GM19035 (cell line): Measurements from ENCODE around the gene PEDS1.
"Not testable (repeated sequence)": the region's sequence is repeated elsewhere in the genome, so short reads cannot be mapped to it uniquely, and the experiment has no call there.

Source experiments
- ATAC-seq: cut with Tn5 transposase; IDR thresholded peaks from one replicate; pipeline ENCODE4 v1.9.1; 2021; ENCODE audit not compliant: unreplicated experiment

Gene PEDS1

GRCh38 chr20:50190251-50191064 is 36.9 kb upstream of the PEDS1 start, which contains the start of gene CEBPB:
CEBPB (plus strand) TSS chr20:50190830; CDS start chr20:50191034, 204 bp downstream.
- ATAC-seq: peak; percentile 38

- ATAC-seq: no peak
These were observed 36.2 kb upstream of the PEDS1 start for GRCh38 chr20:50189681-50190250.

DNA sequence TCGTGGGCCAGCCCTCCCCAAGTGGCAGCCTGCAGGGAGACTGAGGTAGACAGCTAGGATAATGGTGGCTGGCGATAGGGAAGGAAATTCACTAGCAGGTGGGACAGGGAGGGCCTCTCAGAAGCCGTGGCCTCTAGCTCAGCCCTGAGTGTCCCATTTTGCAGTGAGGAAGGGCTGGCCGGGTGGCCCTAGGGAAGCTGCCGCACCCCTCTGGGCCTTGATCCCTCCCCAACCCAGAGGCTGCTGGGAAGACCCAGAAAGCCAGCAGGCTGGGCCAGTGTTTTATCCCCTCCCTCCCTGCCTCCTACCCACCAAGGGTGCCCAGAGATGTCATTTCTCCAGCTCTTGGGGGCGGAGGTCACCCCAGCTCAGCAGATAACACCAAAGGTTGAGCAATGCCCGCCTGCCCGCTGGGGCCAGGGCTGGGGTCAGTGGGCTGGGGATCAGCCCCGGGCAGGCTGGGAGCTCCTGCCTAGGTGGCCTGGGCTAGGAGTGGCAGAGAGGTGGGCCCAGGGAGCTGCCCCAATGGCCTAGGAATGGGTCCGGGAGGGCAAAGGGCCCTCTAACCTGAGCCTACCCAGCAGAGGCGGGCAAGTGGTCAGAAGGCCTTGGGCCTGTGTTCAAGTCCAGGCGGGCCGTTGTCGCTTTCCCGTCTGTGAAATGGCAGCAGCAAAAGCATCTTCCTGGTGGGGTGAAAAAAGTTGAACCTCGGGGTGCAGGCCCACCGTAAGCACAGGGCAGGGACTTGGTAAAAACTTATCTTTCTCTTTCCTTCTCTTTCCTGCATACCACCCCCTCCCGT is 35.6 kb upstream of the PEDS1 start:
- no peak for ATAC-seq

GRCh38 chr20:50188287-50188688 is 34.8 kb upstream of the PEDS1 start:
- ATAC-seq: no peak

DNA sequence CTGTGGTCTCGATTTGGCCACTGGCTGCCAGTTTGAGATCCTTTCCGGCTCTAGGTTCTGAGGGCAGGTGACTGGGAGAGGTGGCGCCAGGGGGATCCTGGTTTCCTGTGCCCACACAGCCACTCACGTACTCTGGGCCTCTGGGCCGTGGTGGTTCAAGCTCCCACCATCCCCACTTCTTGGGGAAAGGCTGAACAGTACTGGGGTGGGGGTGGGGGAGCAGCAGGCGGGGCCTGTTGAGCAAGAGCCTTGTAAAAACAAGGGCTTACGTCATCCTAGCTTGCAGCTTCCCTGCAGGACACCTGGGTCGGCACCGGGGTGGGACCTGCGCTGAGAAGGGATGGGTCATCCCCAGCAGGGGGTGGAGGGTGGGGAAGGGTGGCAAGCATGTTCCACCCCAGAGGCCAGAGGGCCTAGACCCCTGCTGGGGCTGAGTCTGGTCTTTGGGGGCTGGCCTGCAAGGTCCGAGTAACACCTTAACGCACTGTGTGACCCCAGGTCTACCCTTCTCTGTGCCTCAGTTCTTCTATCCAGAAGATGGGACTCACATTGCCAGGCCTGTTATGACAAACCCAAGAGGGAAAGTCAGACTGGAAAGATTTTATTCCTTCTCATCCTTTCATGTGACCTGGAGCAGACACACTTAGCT is 34.0 kb upstream of the PEDS1 start:
- ATAC-seq: no peak

DNA sequence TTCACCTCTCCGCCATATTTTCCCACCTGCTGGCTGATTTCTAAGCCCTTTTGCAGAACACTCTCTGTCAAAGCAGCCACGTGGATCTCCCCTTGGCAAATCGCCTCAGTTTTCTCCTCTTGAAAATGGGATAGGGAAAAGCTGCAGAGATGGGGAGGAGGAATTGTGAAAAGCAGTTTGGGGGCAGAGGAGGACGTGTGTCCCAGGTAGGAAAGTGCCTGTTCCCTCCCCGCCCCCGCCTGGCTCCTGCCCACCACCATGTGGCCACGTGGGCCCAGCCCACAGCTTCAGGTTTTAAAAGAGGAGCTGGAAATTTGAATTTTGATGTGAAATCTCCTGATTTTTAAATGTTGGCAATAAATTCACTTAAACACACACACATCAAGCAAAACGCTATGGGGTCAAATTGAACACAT is 33.5 kb upstream of the PEDS1 start:
- ATAC-seq: no peak

- ATAC-seq: no peak
These were observed 32.8 kb upstream of the PEDS1 start for GRCh38 chr20:50186151-50186885.

GRCh38 chr20:50185426-50185825 is 31.9 kb upstream of the PEDS1 start:
- ATAC-seq: no peak

GRCh38 chr20:50182346-50182745 is 28.8 kb upstream of the PEDS1 start:
- ATAC-seq: no peak

- no peak for ATAC-seq
These were observed 27.8 kb upstream of the PEDS1 start for GRCh38 chr20:50181344-50181743.

- ATAC-seq: not testable (repeated sequence)
These were observed 25.1 kb upstream of the PEDS1 start for GRCh38 chr20:50178672-50179071.

DNA sequence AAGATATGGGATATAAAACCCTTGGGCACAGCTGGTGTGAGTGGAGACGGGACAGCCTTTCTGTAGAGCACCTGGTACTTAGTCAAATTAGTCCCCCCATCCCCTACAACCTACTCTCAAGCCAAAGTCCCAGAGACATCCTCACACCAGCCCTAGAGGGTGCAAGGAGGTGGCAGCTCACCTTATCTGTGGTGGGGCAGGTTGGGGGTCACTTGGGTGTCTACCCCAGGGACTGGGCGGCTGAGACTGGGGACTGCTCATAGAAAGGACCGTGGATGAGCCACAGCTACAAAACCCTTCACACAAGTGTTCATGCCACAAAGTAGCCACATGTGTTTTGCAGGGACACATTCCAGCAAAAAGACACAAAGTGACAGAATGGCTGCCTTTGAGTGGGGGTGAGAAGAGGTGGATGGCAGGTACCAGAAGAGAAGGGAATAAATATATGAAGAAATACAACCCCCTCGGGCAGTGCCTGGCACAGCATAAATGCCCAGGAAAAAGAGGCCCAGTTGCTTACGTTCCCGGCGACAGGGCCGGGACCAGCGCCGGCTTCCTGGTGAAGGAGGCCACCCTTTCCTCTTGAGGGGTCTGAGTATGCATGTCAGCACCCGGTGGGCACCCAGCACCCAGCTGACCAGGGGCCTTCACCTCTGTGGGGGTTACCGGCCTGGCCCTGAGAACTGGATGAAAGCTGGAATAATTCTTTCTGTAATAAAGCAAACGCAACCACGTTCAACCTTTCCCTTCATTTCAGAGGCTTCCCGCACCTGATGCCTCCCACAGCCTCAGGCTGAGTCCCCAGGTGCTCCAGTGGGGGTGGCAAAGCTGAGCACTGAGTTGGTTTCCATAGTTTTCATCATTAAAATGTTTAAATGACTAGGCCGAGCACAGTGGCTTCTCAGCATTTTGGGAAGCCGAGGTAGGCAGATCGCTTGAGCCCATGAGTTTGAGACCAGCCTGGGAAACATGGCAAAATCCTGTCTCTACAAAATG is 22.7 kb upstream of the PEDS1 start:
- ATAC-seq: no peak

DNA sequence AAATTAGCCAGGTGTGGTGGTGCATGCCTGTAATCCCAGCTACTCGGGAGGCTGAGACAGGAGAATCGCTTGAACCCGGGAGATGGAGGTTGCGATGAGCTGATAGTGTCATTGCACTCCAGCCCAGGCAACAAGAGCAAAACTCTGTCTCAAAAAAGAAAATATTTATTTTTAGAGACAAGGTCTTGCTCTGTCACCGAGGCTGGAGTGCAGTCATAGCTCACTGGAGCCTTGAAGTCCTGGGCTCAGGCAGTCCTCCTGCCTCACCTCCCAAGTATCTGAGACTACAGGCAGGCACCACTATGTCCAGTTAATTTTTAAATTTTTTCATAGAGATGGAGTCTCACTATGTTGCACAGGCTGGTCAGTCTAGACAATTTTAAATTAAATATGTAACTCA is 20.9 kb upstream of the PEDS1 start:
- ATAC-seq: no peak

GRCh38 chr20:50172347-50173013 is 19.0 kb upstream of the PEDS1 start:
- ATAC-seq: no peak

GRCh38 chr20:50170549-50171220 is 17.2 kb upstream of the PEDS1 start:
- no peak for ATAC-seq

DNA sequence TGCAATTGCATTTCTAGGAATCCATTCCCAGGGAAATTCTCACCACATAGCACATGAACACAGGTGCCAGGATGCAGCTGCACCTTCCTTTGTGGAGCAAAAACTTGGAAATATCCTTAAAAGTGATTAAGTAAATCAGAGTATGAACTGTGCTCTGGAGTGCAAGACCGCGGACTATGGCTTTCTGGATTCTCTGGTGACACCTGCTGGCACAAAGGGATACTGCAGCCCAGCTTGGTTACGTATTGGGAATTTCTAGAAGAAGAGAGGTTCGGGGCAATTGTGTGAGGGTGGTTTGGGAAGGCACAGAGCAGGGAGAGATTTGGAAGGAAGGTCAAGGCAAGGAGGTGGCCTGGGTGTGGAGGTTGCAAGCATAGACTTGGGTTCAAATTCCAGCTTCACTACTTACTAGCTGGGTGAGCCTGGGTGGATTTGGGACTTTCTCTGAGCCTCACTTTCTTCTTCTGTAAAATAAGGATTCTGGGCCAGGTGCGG is 15.9 kb upstream of the PEDS1 start:
- ATAC-seq: no peak

- ATAC-seq: peak; percentile 93
These were observed 12.4 kb upstream of the PEDS1 start for GRCh38 chr20:50165684-50166554.
